Peyer's patch (tissue), 4 donors: Measurements from ENCODE around the gene ZNF79.

Experiments
- POLR2A ChIP-seq, 2 donors: fragments of 450-650 bp; IDR thresholded peaks; one replicate each; pipeline ENCODE4 v1.5.1; 2017; ENCODE audit warnings: antibody characterized with exemption in 2 of 2, mild to moderate bottlenecking in 2 of 2, moderate library complexity in 2 of 2
- TF ChIP-seq, protein P1 (sequence below), 6 experiments: fragments of 450-650 bp in 4 of 6; fragments of 200-600 bp in 2 of 6; sonication (generic) in 1 of 6; IDR thresholded peaks; one replicate each; pipeline ENCODE4 v1.5.1; 2017 to 2019; ENCODE audit warnings: antibody characterized with exemption in 6 of 6, mild to moderate bottlenecking in 3 of 6, moderate library complexity in 1 of 6

DNA sequence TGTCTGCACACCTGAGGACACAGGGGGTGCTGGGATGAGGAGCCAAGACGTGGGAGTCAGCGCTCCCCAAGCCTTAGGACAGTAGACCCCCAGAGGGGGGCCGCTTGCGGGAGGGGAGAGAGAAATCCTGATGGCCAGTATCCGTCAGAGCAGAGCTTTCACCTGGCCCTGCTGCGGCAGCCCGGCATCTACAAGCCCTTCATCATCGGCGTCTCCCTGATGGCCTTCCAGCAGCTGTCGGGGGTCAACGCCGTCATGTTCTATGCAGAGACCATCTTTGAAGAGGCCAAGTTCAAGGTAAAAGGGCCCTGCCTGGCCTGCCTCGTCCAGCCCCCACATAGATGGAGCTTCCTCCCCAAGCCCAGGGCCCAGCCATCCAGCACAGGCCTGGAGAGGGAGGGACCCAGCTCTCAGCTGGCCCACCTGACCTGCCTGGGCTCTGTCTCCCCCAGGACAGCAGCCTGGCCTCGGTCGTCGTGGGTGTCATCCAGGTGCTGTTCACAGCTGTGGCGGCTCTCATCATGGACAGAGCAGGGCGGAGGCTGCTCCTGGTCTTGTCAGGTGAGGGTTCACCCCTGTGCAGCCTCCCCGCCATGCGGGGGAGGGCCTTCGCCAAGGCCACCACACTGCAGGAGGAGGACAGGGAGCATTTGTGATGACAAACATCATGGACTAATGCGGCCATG lies 20.5 kb upstream of the ZNF79 start:
- TF ChIP-seq, protein P1, sequence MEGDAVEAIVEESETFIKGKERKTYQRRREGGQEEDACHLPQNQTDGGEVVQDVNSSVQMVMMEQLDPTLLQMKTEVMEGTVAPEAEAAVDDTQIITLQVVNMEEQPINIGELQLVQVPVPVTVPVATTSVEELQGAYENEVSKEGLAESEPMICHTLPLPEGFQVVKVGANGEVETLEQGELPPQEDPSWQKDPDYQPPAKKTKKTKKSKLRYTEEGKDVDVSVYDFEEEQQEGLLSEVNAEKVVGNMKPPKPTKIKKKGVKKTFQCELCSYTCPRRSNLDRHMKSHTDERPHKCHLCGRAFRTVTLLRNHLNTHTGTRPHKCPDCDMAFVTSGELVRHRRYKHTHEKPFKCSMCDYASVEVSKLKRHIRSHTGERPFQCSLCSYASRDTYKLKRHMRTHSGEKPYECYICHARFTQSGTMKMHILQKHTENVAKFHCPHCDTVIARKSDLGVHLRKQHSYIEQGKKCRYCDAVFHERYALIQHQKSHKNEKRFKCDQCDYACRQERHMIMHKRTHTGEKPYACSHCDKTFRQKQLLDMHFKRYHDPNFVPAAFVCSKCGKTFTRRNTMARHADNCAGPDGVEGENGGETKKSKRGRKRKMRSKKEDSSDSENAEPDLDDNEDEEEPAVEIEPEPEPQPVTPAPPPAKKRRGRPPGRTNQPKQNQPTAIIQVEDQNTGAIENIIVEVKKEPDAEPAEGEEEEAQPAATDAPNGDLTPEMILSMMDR (IDR thresholded peaks at IDR 0.05), result no peak
- no peak for TF ChIP-seq POLR2A (IDR thresholded peaks at IDR 0.05)
